Hepatocyte (in vitro differentiated cells): ENCODE data around the gene CRTAC1. TPM values are rescaled to one million over a fixed set of nuclear protein-coding genes. Genes with fewer than 3 reads are reported as not detected.
A peak's percentile ranks its signal among the peaks of the same experiment; 100 is the strongest.

Source experiments
- DNase-seq: peaks from one replicate; pipeline ENCODE4 v3.0.0-alpha.2; 2016; ENCODE audit warnings: low spot score
- H2AFZ ChIP-seq: fragments of 200-600 bp; sonication (generic); 2 replicates; pipeline ENCODE4 v1.6.0; 2016; ENCODE audit warnings: antibody characterized with exemption, mild to moderate bottlenecking
- H3K27ac ChIP-seq: fragments of 200-600 bp; sonication (generic); 2 replicates; pipeline ENCODE4 v1.5.1; 2016; ENCODE audit warnings: mild to moderate bottlenecking
- H3K27me3 ChIP-seq: fragments of 200-600 bp; sonication (generic); 2 replicates; pipeline ENCODE4 v1.6.1; 2016
- H3K36me3 ChIP-seq: fragments of 200-600 bp; sonication (generic); replicated peaks from 2 replicates; pipeline ENCODE4 v1.5.1; 2016; ENCODE audit warnings: low read depth; ENCODE audit not compliant: insufficient read depth
- H3K4me1 ChIP-seq: fragments of 200-600 bp; sonication (generic); 2 replicates; pipeline ENCODE4 v1.5.1; 2016; ENCODE audit warnings: mild to moderate bottlenecking, moderate library complexity; ENCODE audit not compliant: insufficient read depth
- H3K4me2 ChIP-seq: fragments of 200-600 bp; sonication (generic); 2 replicates; pipeline ENCODE4 v1.6.0; 2016
- H3K4me3 ChIP-seq: fragments of 200-600 bp; sonication (generic); 2 replicates; pipeline ENCODE4 v1.5.1; 2016; ENCODE audit warnings: mild to moderate bottlenecking
- H3K79me2 ChIP-seq: fragments of 200-600 bp; sonication (generic); 2 replicates; pipeline ENCODE4 v1.6.0; 2017; ENCODE audit warnings: mild to moderate bottlenecking
- H3K9me2 ChIP-seq: fragments of 200-600 bp; sonication (generic); replicated peaks from 2 replicates; pipeline ENCODE4 v1.6.0; 2017; ENCODE audit warnings: mild to moderate bottlenecking; ENCODE audit not compliant: insufficient read depth
- H3K9me3 ChIP-seq: fragments of 200-600 bp; sonication (generic); 2 replicates; pipeline ENCODE4 v1.5.1; 2016; ENCODE audit warnings: low read depth, mild to moderate bottlenecking
- H4K20me1 ChIP-seq: fragments of 200-600 bp; sonication (generic); 2 replicates; pipeline ENCODE4 v1.6.0; 2016; ENCODE audit warnings: mild to moderate bottlenecking; ENCODE audit not compliant: insufficient read depth, poor library complexity, severe bottlenecking
- EZH2 ChIP-seq: fragments of 200-600 bp; sonication (generic); IDR thresholded peaks from 2 replicates; pipeline ENCODE4 v1.6.1; 2016; ENCODE audit warnings: antibody characterized with exemption, mild to moderate bottlenecking, borderline replicate concordance
- EZH2phosphoT487 ChIP-seq: fragments of 200-600 bp; sonication (generic); IDR thresholded peaks from one replicate; pipeline ENCODE4 v1.6.1; 2018; ENCODE audit warnings: antibody characterized with exemption, mild to moderate bottlenecking, low read depth, moderate library complexity; ENCODE audit not compliant: unreplicated experiment, severe bottlenecking
- WGBS: methylation state at CpG from one replicate; pipeline ENCODE4 v1.1.6; 2016; ENCODE audit warnings: low lambda C conversion rate; ENCODE audit errors: missing lambda C conversion rate; 5-methylcytosine and 5-hydroxymethylcytosine counted together
- polyA plus RNA-seq: library from polyadenylated mRNA; unstranded; fragments of >200 nt; fragmentation: Nextera tagmentation; extraction: Ambion mirVana; gene quantifications from 2 replicates; pipeline ENCODE4 v1.2.1, GENCODE V29; 2016
- total RNA-seq: library from RNA; depleted of rRNA; stranded (reverse); fragments of >200 nt; gene quantifications from 2 replicates; pipeline ENCODE4 v1.2.3, GENCODE V29; 2014
- TF ChIP-seq, protein P1 (sequence below): fragments of 200-600 bp; sonication (generic); IDR thresholded peaks from 2 replicates; pipeline ENCODE4 v1.5.1; 2016; ENCODE audit warnings: antibody characterized with exemption, mild to moderate bottlenecking; ENCODE audit not compliant: poor library complexity

CRTAC1 gene
- total and polyA plus RNA-seq, 2 experiments from 2014 or later = 0.47 to 0.76 TPM

GRCh38 chr10:97889461-97890265 lies 140.8 kb downstream of the CRTAC1 start:
- TF ChIP-seq EZH2 (no peak), EZH2phosphoT487 (no peak)
- TF ChIP-seq, protein P1, sequence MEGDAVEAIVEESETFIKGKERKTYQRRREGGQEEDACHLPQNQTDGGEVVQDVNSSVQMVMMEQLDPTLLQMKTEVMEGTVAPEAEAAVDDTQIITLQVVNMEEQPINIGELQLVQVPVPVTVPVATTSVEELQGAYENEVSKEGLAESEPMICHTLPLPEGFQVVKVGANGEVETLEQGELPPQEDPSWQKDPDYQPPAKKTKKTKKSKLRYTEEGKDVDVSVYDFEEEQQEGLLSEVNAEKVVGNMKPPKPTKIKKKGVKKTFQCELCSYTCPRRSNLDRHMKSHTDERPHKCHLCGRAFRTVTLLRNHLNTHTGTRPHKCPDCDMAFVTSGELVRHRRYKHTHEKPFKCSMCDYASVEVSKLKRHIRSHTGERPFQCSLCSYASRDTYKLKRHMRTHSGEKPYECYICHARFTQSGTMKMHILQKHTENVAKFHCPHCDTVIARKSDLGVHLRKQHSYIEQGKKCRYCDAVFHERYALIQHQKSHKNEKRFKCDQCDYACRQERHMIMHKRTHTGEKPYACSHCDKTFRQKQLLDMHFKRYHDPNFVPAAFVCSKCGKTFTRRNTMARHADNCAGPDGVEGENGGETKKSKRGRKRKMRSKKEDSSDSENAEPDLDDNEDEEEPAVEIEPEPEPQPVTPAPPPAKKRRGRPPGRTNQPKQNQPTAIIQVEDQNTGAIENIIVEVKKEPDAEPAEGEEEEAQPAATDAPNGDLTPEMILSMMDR = no peak
- WGBS = 56% methylated on average over 17 of the region's 18 CpGs
- Histone ChIP-seq H3K4me3 (no peak overlapping the region), H3K4me1 (peaks cover 7% of the 10 kb centered on the region), H4K20me1 (no peaks in the 10 kb centered on the region), H3K4me2 (peak overlapping the region; percentile 33), H3K27me3 (no peaks in the 10 kb centered on the region), H3K36me3 (no peaks in the 10 kb centered on the region), H3K27ac (peak overlapping the region; percentile 31), H3K9me2 (no peaks in the 10 kb centered on the region), H3K9me3 (no peaks in the 10 kb centered on the region), H3K79me2 (no peaks in the 10 kb centered on the region), H2AFZ (no peak overlapping the region)
- DNase-seq = peak; percentile 69

DNA sequence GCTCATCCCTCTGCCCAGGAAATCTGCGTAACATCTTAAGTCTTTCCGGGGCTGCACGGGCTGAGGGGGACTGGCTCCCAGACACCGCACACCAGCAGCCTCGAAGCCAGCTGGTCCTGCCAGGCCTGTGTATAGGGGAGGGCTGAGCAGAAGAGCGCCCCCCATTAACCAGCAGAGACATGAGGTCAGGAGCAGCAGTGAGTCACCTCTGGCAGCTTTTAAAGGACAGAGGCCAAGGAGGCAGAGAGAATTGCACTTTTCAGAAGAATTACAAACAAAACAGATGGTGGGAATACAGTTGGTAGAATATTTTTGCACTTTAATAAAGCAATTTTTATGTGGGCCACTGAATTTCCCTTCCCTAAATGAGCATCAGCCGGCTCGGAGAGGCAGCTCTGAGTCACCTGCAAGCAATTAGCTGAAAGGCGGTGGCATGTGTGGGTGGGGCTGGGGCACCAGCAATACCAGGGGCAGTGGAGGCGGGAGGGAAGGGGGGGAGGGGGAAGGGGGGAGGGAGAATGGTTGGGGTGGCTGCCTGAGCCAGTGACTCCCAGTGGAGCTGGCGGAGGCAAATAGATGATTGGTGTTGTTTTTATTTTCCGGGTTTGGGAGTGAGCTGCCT lies 141.7 kb downstream of the CRTAC1 start:
- Histone ChIP-seq H3K4me3 (no peak overlapping the region), H3K9me3 (no peaks in the 10 kb centered on the region), H3K9me2 (no peaks in the 10 kb centered on the region), H3K36me3 (no peaks in the 10 kb centered on the region), H3K4me1 (peaks cover 7% of the 10 kb centered on the region), H3K79me2 (no peaks in the 10 kb centered on the region), H2AFZ (no peak overlapping the region), H4K20me1 (no peaks in the 10 kb centered on the region), H3K4me2 (peak overlapping the region; percentile 33), H3K27me3 (no peaks in the 10 kb centered on the region), H3K27ac (no peak overlapping the region)
- TF ChIP-seq EZH2 (no peak), EZH2phosphoT487 (no peak)
- TF ChIP-seq, protein P1 = no peak
- 49% methylated on average over 10 of the region's 12 CpGs for WGBS
- DNase-seq = peak; percentile 72

DNA sequence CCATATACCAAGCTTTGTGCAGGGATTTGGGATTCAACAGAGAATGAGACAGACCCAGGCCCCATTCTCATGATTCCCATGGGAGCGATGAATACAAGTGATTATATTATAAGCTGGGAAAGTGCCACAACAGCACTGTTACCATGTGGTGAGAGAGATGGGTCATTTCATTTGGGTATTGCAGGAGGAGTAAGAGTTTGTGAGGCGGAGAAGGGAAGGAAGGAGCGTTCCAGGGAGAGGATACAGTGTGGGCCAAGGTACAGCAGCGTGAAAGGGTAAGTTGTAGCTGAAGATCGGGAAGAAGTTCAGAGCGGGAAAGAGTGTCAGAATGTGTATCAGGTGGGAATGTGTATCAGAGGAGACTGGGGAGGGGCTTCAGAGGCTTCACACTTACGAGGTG lies 142.3 kb downstream of the CRTAC1 start:
- 97% methylated on average over 7 of the region's 7 CpGs for WGBS

More for the DNA sequence above, 142.3 kb downstream of the CRTAC1 start:
- Histone ChIP-seq H3K4me1 (peaks cover 7% of the 10 kb centered on the region), H4K20me1 (no peaks in the 10 kb centered on the region), H3K9me3 (no peaks in the 10 kb centered on the region), H3K79me2 (no peaks in the 10 kb centered on the region), H3K4me2 (no peak overlapping the region), H3K4me3 (no peak overlapping the region), H3K27ac (no peak overlapping the region), H2AFZ (no peak overlapping the region), H3K27me3 (no peaks in the 10 kb centered on the region), H3K9me2 (no peaks in the 10 kb centered on the region), H3K36me3 (no peaks in the 10 kb centered on the region)
- DNase-seq = no peak
- TF ChIP-seq, protein P1 = no peak
- TF ChIP-seq EZH2phosphoT487 (no peak), EZH2 (no peak)
